Activated CD4-positive, alpha-beta memory T cell treated with anti-CD3 and anti-CD28 coated beads for 36 hours (primary cell): ENCODE data around the gene SPINDOC. TPM values are rescaled to one million over a fixed set of nuclear protein-coding genes. Genes with fewer than 3 reads are reported as not detected.

Experiments used
- CTCF ChIA-PET: fragments of 350-600 bp; sonication (Branson Sonifier 250); formaldehyde crosslinking; loops from one replicate; lab custom pipeline; 2021; ENCODE audit warnings: antibody characterized with exemption, inconsistent platforms; lab: Charles Lee
- POLR2A ChIA-PET: fragments of 350-600 bp; sonication (Branson Sonifier 250); formaldehyde crosslinking; loops from one replicate; lab custom pipeline; 2021; ENCODE audit warnings: antibody characterized with exemption; lab: Charles Lee
- DNase-seq: peaks from one replicate; pipeline ENCODE4 v3.0.0-alpha.2; 2020
- H3K27ac Mint-ChIP-seq: one replicate; pipeline ENCODE4 v1.8.0; 2021; ENCODE audit warnings: mixed read lengths
- H3K27me3 Mint-ChIP-seq: one replicate; pipeline ENCODE4 v1.8.0; 2021; ENCODE audit warnings: mixed read lengths
- H3K36me3 Mint-ChIP-seq: one replicate; pipeline ENCODE4 v1.8.0; 2021; ENCODE audit warnings: mixed read lengths
- H3K4me1 Mint-ChIP-seq: one replicate; pipeline ENCODE4 v1.8.0; 2021; ENCODE audit warnings: low read depth, mixed read lengths
- H3K4me3 Mint-ChIP-seq: one replicate; pipeline ENCODE4 v1.8.0; 2021; ENCODE audit warnings: mild to moderate bottlenecking, mixed read lengths
- H3K9me3 Mint-ChIP-seq: one replicate; pipeline ENCODE4 v1.8.0; 2021; ENCODE audit warnings: mixed read lengths
- intact Hi-C: fragments of 100-400 bp; cut with micrococcal nuclease; formaldehyde crosslinking; loops from one replicate; pipeline ENCODE4 v1.15.1; 2023
- total RNA-seq, 2 experiments: library from RNA; stranded (reverse); gene quantifications; one replicate each; pipeline ENCODE4 v1.2.3, GENCODE V29; 2021

SPINDOC gene
- total RNA-seq, 2 experiments from 2014 or later: 27.9 to 29.3 TPM

GRCh38 chr11:63817758-63818498, 4.7 kb downstream of the SPINDOC start:
- DNase-seq: no peak
- Mint-ChIP-seq H3K4me3 (no peak overlapping the region), H3K9me3 (no peaks in the 10 kb centered on the region), H3K4me1 (peaks cover 18% of the 10 kb centered on the region), H3K27me3 (no peaks in the 10 kb centered on the region), H3K27ac (no peak overlapping the region), H3K36me3 (peaks cover 40% of the 10 kb centered on the region)
- ChIA-PET CTCF (interaction anchor here (1.2 kb wide), 1 partner anchor 21 kb away, joined by 3 read pairs; the partner anchor contains the start of gene MARK2), POLR2A (interaction anchor here (0.5 kb wide), 1 partner anchor 304 kb away, joined by 3 read pairs; no protein-coding TSS in a partner anchor)
- intact Hi-C loops: no loop called here

- H3K36me3 Mint-ChIP-seq: peaks cover 43% of the 10 kb centered on the region
Measured at GRCh38 chr11:63818609-63819008, 5.4 kb downstream of the SPINDOC start.

DNA sequence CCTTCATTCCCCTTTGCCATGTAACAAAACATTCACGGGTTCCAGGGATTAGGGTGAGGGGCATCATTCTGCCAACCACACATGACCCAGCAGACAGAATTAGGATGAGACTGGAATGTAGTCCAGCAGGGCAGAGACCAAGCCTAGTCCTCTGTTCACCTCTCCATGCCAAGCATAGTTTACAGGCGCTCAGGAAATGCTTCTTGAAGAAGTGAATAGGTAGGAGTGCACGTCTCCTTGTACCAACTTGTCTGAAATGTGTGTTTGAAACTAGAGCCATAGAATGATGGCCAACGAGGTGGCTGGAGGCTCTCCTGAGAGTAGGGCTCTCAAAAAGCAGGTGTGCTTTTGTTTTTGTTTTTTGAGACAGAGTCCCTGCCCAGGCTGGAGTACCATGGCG, 8.2 kb downstream of the SPINDOC start:
- CTCF ChIA-PET: no interaction called here

More at GRCh38 chr11:63818609-63819008, 5.4 kb downstream of the SPINDOC start:
- no peak overlapping the region for H3K4me3 Mint-ChIP-seq
- no peaks in the 10 kb centered on the region for H3K9me3 Mint-ChIP-seq
- peaks cover 18% of the 10 kb centered on the region for H3K4me1 Mint-ChIP-seq
- no peak overlapping the region for H3K27ac Mint-ChIP-seq
- intact Hi-C loops: no loop called here
- POLR2A ChIA-PET: no interaction called here
- CTCF ChIA-PET: no interaction called here
- no peaks in the 10 kb centered on the region for H3K27me3 Mint-ChIP-seq
- DNase-seq: no peak

DNA sequence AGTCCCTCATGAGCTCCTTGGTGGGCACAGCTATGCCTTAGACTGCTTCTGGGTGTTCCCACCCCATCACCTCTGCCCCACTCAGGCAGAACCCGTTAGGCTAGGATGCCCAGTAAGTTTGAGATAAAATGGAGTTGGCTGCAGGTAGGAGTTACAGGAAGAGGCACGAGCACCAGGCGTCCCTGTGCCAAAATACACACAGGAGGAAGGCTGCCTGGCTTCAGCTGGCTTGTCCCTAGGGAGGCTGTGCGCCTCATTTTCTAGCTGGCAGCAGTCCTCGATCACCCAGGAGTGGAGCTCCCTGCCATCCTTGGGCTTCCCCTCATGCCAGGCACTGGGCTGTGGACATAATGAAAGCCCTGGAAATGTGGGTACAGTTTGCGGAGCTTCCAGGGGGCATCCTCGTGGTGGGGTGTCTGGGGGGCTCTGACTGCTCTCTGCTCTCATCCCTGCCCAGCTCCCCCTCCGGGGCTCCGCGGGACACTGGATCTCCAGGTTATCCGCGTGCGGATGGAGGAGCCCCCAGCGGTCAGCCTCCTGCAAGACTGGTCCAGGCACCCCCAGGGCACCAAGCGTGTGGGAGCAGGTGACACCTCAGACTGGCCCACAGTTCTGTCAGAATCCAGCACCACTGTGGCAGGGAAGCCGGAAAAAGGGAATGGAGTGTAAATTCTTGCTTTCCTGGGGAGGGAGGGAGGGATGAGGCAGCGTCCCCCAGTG, 13.4 kb downstream of the SPINDOC start:
- Mint-ChIP-seq H3K9me3 (no peaks in the 10 kb centered on the region), H3K4me3 (no peak overlapping the region), H3K36me3 (peaks cover 27% of the 10 kb centered on the region), H3K4me1 (no peaks in the 10 kb centered on the region), H3K27ac (no peak overlapping the region), H3K27me3 (no peaks in the 10 kb centered on the region)
- CTCF ChIA-PET: interaction anchor here (1.4 to 1.6 kb wide), 2 partner anchors 10 to 119 kb away, joined by 4 to 7 read pairs; no protein-coding TSS in a partner anchor
- intact Hi-C loops: no loop called here
- DNase-seq: no peak
- POLR2A ChIA-PET: no interaction called here

More for the DNA sequence above, 8.2 kb downstream of the SPINDOC start:
- POLR2A ChIA-PET: no interaction called here
- H3K27ac Mint-ChIP-seq: no peak overlapping the region
- peaks cover 50% of the 10 kb centered on the region for H3K36me3 Mint-ChIP-seq
- no peaks in the 10 kb centered on the region for H3K27me3 Mint-ChIP-seq
- H3K9me3 Mint-ChIP-seq: no peaks in the 10 kb centered on the region
- no peak overlapping the region for H3K4me3 Mint-ChIP-seq
- intact Hi-C loops: no loop called here
- DNase-seq: no peak
- no peaks in the 10 kb centered on the region for H3K4me1 Mint-ChIP-seq

GRCh38 chr11:63829823-63830489, 16.7 kb downstream of the SPINDOC start:
- peak; percentile 20 for DNase-seq
- intact Hi-C loops: no loop called here
- H3K4me1 Mint-ChIP-seq: no peaks in the 10 kb centered on the region
- ChIA-PET POLR2A (no interaction called here), CTCF (interaction anchor here (1.5 to 4.2 kb wide), 2 partner anchors 116 to 320 kb away, joined by 3 to 14 read pairs; no protein-coding TSS in a partner anchor)
- no peak overlapping the region for H3K4me3 Mint-ChIP-seq
- H3K9me3 Mint-ChIP-seq: no peaks in the 10 kb centered on the region
- no peaks in the 10 kb centered on the region for H3K27me3 Mint-ChIP-seq
- no peak overlapping the region for H3K27ac Mint-ChIP-seq
- H3K36me3 Mint-ChIP-seq: peaks cover 8% of the 10 kb centered on the region

- Mint-ChIP-seq H3K9me3 (no peaks in the 10 kb centered on the region), H3K27me3 (no peaks in the 10 kb centered on the region), H3K36me3 (peaks cover 4% of the 10 kb centered on the region), H3K27ac (no peak overlapping the region), H3K4me3 (no peak overlapping the region), H3K4me1 (no peaks in the 10 kb centered on the region)
- intact Hi-C loops: no loop called here
- POLR2A ChIA-PET: no interaction called here
- CTCF ChIA-PET: interaction anchor here (0.7 to 4.2 kb wide), 3 partner anchors 89 to 318 kb away, joined by 3 to 14 read pairs (median 4); no protein-coding TSS in a partner anchor
- no peak for DNase-seq
Measured at GRCh38 chr11:63831326-63831725, 18.1 kb downstream of the SPINDOC start.

DNA sequence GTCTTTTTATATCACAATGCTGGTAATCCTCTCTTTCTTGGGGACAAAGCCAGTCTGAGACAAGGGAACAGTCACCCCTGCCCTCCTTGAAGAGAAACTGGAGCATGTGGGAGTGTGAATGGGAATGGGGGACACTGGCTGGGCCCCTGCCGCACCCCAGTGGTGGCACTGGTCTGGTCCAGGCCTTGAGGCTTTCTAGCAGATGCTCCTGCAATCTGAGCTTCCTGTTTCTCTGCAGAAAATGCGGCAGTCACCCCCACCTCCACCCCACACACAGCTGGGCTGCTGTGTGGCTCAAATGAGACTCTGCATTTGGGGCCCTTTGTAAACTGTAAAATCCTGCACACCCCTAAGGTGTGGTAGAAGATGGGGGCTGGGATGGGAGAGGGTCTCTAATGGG, 19.1 kb downstream of the SPINDOC start:
- no peak overlapping the region for H3K27ac Mint-ChIP-seq
- intact Hi-C loops: no loop called here
- no peak overlapping the region for H3K4me3 Mint-ChIP-seq

DNA sequence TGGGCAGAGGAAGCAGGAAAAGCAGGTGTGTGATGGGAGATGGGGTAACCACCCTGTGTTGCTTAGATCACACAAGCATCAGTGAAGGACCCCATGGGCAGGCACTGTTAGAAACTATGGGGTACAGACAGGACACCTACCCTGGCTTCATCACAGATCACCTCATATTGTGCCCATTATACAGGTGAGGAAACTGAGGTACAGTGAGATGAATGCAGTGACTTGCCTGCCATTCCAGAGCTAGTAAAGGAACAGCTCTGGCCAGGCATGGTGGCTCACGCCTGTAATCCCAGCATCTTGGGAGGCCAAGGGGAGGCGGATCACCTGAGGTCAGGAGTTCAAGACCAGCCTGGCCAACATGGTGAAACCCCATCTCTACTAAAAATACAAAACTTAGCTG, 19.8 kb downstream of the SPINDOC start:
- no peak for DNase-seq
- POLR2A ChIA-PET: no interaction called here
- Mint-ChIP-seq H3K27ac (no peak overlapping the region), H3K4me3 (no peak overlapping the region), H3K9me3 (no peaks in the 10 kb centered on the region), H3K36me3 (no peaks in the 10 kb centered on the region), H3K27me3 (no peaks in the 10 kb centered on the region), H3K4me1 (peaks cover 9% of the 10 kb centered on the region)
- intact Hi-C loops: no loop called here
- CTCF ChIA-PET: interaction anchor here (0.7 kb wide), 1 partner anchor 309 kb away, joined by 3 read pairs; no protein-coding TSS in a partner anchor

More for the DNA sequence above, 19.1 kb downstream of the SPINDOC start:
- no peak for DNase-seq
- ChIA-PET CTCF (no interaction called here), POLR2A (no interaction called here)
- peaks cover 1% of the 10 kb centered on the region for H3K4me1 Mint-ChIP-seq
- H3K36me3 Mint-ChIP-seq: peaks cover 2% of the 10 kb centered on the region
- no peaks in the 10 kb centered on the region for H3K9me3 Mint-ChIP-seq
- no peaks in the 10 kb centered on the region for H3K27me3 Mint-ChIP-seq

GRCh38 chr11:63834535-63835157, 21.4 kb downstream of the SPINDOC start:
- Mint-ChIP-seq H3K27ac (no peak overlapping the region), H3K4me3 (no peak overlapping the region), H3K36me3 (no peaks in the 10 kb centered on the region), H3K27me3 (no peaks in the 10 kb centered on the region), H3K4me1 (peaks cover 12% of the 10 kb centered on the region), H3K9me3 (no peaks in the 10 kb centered on the region)
- ChIA-PET CTCF (interaction anchor here (1.0 to 5.8 kb wide), 7 partner anchors 9 to 140 kb away, joined by 3 to 197 read pairs (median 5); partner anchors contain the start of gene COX8A), POLR2A (no interaction called here)
- intact Hi-C loops: loop anchor here (5.0 kb wide), 1 partner anchor 152 kb away; the partner anchor contains the start of gene RTN3
- DNase-seq: no peak

GRCh38 chr11:63835158-63835545, 21.9 kb downstream of the SPINDOC start:
- H3K4me1 Mint-ChIP-seq: peaks cover 12% of the 10 kb centered on the region
- ChIA-PET CTCF (interaction anchor here (1.0 to 5.8 kb wide), 8 partner anchors 9 to 317 kb away, joined by 3 to 197 read pairs (median 13); partner anchors contain the start of genes COX8A and RCOR2), POLR2A (no interaction called here)
- no peak overlapping the region for H3K27ac Mint-ChIP-seq
- intact Hi-C loops: loop anchor here (5.0 kb wide), 1 partner anchor 153 kb away; the partner anchor contains the start of gene RTN3
- no peaks in the 10 kb centered on the region for H3K27me3 Mint-ChIP-seq
- no peak for DNase-seq
- no peak overlapping the region for H3K4me3 Mint-ChIP-seq
- H3K36me3 Mint-ChIP-seq: no peaks in the 10 kb centered on the region
- no peaks in the 10 kb centered on the region for H3K9me3 Mint-ChIP-seq

GRCh38 chr11:63837027-63837688, 23.9 kb downstream of the SPINDOC start:
- peaks cover 30% of the 10 kb centered on the region for H3K4me1 Mint-ChIP-seq
- H3K27ac Mint-ChIP-seq: peak overlapping the region; percentile 77
- intact Hi-C loops: loop anchor here (1.0 to 5.0 kb wide), 6 partner anchors 69 to 311 kb away; partner anchors contain the start of gene RTN3
- DNase-seq: peak; percentile 83
- H3K4me3 Mint-ChIP-seq: no peak overlapping the region
- POLR2A ChIA-PET: interaction anchor here (0.6 to 1.4 kb wide), 3 partner anchors 32 to 69 kb away, joined by 3 to 4 read pairs (median 3); no protein-coding TSS in a partner anchor
- H3K27me3 Mint-ChIP-seq: no peaks in the 10 kb centered on the region
- H3K9me3 Mint-ChIP-seq: no peaks in the 10 kb centered on the region
- CTCF ChIA-PET: interaction anchor here (0.6 to 5.8 kb wide), 42 partner anchors 11 to 357 kb away, joined by 3 to 197 read pairs (median 6); partner anchors contain the start of genes COX8A, NAA40, RCOR2 and ZFTA
- H3K36me3 Mint-ChIP-seq: no peaks in the 10 kb centered on the region
